ENCODE data around the gene RNASEH2A.
"Not testable (repeated sequence)": the region's sequence is repeated elsewhere in the genome, so short reads cannot be mapped to it uniquely, and the experiment has no call there.

RNASEH2A gene

GRCh38 chr19:12834566-12834943 is 28.2 kb downstream of the RNASEH2A start, which contains the start of gene RTBDN:
RTBDN (minus strand) TSS chr19:12834579; CDS start chr19:12829979, 4,600 bp downstream.
- DNase-seq, result peak in 1 of 2 experiments; percentile 14

GRCh38 chr19:12834976-12835757 is 28.8 kb downstream of the RNASEH2A start:
- no peak for DNase-seq

- DNase-seq, result no peak
Observed at GRCh38 chr19:12836529-12836863, 30.1 kb downstream of the RNASEH2A start.

- DNase-seq, result no peak
Observed at GRCh38 chr19:12837225-12837624, 30.8 kb downstream of the RNASEH2A start.

GRCh38 chr19:12838182-12838885 is 31.9 kb downstream of the RNASEH2A start, which contains the start of gene MAST1:
MAST1 (plus strand) TSS chr19:12838515; CDS start chr19:12838573, 58 bp downstream.
- DNase-seq, result peak; percentile 60 to 68

- peak; percentile 35 to 70 for DNase-seq
Observed at GRCh38 chr19:12838886-12839756, 32.7 kb downstream of the RNASEH2A start.

- peak in 1 of 2 experiments; percentile 43 for DNase-seq
Observed at GRCh38 chr19:12840091-12841079, 34.0 kb downstream of the RNASEH2A start.

GRCh38 chr19:12841094-12841493 is 34.7 kb downstream of the RNASEH2A start:
- DNase-seq, result no peak

GRCh38 chr19:12842511-12842910 is 36.1 kb downstream of the RNASEH2A start:
- DNase-seq, result no peak

GRCh38 chr19:12843328-12843727 is 36.9 kb downstream of the RNASEH2A start:
- no peak for DNase-seq

GRCh38 chr19:12843999-12844732 is 37.8 kb downstream of the RNASEH2A start:
- DNase-seq, result no peak

- not testable (repeated sequence) for DNase-seq
Observed at GRCh38 chr19:12846613-12847012, 40.2 kb downstream of the RNASEH2A start.

- peak; percentile 22 to 36 for DNase-seq
Observed at GRCh38 chr19:12847159-12848139, 41.1 kb downstream of the RNASEH2A start.

- no peak for DNase-seq
Observed at GRCh38 chr19:12856653-12857052, 50.3 kb downstream of the RNASEH2A start.

GRCh38 chr19:12858041-12858928 is 51.9 kb downstream of the RNASEH2A start:
- DNase-seq, result no peak

- no peak for DNase-seq
Observed at GRCh38 chr19:12859546-12859945, 53.2 kb downstream of the RNASEH2A start.

Data from NCI-H2081 (cell line).